T follicular helper cell (primary cell): ENCODE data around the gene PACRG.

Source experiments
- DNase-seq: peaks from one replicate; pipeline ENCODE4 v3.0.0-alpha.2; 2020; ENCODE audit warnings: low read depth

The PACRG gene

DNA sequence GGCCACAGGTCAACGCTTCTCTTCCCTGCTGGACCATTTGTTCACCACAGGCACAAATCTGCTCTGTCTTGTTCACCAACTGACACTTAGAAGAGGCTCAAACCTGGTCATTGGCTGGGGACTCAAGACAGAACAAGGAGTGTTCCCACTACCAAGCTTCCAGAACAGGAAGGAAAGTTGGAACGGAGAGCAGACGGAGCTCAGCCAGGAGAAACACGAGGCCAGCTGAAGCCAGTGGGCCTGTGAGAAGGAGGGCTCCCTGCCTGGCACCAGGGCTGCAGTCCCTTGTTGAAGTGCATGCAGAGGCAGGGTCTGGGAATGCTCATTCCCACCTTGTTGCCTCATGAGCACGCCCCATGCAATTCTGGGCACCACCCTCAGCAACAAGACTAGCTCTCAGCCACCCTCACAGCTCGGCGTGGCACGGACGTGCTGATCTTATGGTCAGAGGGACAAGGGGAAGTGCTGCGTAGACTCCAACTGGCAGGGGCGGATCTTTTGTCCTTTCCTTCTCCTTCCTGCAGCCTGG is 450.2 kb downstream of the PACRG start:
- DNase-seq, result no peak

DNA sequence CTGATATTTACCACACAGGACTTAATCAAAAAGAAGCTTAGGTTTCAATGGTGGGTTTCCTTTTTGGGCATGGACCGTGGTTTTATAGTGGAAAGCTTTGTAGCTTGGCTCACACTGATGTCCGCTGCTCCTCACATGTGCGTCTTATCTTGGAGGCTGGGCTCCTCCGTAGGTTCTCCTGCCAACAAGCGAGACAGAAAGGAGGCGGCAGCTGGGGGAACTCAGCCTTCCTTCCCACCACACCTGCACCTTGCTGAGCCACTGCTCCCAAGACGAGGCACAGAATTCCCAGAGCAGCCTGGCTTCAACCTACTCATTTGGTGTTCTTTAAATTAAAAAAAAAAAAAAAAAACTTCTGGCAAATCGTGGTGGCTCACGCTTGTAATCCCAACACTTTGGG is 451.3 kb downstream of the PACRG start:
- DNase-seq, result no peak

DNA sequence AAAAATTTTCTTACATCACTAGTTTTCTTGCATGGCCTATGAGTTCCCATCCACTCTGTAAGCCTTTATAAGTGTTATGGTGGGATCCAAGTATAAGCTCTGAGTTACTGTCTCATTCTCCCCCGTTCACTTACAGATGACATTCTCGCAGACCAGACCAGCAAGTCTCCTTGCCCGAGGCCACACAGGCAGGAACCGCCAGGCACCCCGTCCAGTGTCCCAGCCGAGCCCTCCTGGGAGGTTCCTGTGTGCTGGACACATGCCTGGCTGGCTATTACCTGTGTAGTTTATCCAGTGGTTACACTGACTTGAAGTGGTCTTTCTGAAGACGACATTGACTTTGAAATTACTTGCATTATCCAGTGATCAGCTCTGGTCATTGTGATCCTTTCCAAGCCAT is 451.9 kb downstream of the PACRG start:
- no peak for DNase-seq

DNA sequence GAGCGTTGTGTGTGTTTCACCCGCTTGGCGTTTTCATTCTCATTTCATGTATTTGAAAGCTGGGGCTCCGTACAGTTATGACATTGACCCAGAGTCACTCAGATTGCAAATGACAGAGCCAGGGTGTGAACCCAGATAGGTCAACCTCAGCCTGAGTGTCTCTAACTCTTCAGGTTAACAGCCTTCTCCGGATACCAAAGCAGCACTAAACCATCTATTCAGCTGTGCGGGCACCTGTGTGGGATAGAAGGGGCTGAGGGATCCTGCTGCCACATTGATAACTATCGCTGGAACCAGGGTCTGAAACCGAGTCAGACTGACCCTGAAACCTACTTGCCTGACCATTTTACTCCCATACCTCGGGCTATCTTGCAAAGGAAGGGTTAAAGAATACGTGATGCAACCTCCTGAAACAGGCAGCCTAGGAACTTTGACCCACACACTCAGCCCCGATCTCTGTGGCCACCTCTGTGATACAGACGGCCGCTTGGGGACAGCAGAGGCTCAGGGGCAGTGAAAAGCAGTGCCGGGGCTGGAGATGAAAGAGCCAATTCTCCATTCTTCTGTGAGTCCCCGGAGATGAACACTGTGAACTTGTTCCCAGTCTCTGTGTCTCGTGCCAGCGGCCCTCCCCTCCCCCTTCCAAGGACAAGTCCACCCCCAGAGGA is 453.2 kb downstream of the PACRG start:
- no peak for DNase-seq

DNA sequence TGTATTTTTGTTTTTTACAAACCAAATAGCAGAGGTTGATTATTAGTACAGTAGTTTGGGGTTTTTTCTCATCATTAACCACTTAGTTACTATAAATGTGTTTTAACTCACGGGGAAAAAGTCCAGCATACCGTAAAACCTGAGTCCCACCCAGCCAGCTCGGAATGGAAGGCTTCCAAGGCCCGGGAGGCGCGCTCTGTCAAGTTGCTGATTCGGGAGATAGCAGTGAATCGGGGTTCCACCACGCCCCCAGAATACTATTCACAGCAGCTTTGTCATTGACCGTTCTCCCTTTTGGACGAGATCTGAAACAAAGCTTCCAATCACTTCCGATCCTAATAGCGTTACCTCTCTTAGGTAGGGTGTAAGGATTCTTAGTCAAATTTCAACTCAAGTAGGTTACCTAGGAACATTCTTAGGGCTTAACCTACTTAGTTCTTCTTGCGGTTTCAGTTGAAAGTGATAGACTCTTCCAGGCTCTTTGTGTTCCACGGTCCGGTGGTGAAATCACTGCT is 453.9 kb downstream of the PACRG start:
- no peak for DNase-seq

DNA sequence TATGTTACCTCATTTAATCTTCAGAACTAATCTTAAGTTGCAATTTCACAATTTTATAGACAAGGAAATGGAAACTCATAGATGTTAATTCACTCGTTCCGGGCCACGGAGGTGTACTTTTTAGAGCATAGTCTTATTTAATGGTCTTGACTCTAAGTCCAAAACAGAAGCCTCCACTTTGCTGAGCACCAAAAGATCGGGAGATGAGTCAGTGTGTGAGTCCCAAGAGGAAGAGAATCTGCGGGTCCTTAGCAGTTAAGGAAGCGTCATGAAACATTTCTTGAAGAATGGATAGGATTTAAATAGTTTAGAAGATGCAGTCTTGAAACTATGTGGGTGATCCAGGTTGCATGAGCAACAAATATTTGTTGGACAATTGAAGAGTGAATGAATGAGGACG is 454.9 kb downstream of the PACRG start:
- DNase-seq, result no peak

DNA sequence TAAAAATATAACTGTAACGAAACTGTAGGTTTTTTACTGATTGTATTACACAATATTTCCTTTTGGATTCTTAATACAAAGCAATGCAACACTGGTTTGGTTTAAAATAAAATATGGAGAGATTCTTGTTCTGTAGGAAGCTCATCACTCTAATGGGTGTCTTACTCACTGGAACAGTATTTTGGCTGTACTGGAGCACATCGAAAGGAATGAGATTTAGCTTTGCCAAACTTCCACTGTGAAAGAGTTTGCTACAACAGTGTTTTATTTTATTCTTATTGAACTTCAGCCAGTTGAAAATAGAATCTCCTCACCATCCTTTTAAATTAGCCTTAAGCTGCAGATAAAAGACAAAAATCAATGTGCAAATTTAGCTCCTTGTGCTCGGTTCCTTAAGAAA is 456.0 kb downstream of the PACRG start:
- DNase-seq, result no peak

DNA sequence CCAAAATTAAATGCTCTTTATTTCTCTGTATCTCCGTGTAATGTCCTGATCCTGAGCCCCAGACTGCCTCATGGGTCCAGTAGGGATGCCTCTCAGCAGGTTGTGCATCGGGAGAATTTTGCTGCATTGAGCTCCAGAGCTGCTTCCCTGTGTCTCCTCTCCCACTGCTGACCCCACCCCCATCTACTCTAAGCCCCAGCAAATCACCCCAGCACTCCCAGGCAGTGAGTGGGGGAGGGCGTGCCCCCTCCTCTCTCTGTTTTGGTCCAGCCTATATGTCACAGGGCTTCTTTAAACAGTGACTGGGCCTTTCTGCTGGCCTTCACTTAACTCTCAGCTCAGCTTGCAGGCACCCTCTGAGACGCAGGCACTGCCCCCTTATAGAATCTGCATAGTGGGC is 458.0 kb downstream of the PACRG start:
- no peak for DNase-seq

DNA sequence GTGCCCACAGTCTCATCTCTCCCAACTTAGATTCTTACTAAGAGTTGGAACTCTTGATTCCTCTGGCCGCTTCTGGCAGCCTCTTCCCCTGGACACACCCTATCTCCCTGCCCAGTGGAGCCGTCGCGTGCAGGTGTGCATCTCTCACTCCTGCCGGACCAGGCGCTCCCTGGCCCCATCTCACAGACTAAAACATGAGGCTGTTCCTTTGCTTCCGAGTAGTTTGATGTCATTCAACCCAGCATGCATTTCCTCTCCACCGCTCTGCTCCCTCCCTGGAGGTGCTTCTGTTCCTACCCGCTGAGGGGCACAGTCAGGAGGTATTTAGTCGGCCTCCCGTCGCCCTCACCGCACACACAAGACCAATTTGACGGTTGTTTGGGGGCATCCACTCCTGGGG is 458.8 kb downstream of the PACRG start:
- no peak for DNase-seq

DNA sequence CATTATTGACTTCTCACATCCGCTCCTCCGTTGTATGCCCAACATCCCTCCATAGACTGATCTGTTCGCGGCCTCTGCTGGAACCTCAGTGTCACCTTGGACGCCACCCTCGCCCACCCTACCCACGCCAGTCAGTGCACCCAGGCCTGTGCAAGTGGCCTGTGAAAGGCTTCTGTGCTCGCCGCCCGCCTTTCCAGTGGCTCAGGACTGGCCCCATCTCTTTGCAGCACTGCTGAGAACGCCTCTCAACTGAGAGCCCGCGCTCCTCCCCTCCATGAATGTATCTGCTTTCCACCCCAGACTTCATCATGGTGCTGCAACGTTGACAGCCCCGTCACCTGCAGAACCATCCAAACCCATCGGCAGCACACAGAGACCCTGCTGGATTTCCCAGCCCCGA is 459.4 kb downstream of the PACRG start:
- DNase-seq, result no peak

DNA sequence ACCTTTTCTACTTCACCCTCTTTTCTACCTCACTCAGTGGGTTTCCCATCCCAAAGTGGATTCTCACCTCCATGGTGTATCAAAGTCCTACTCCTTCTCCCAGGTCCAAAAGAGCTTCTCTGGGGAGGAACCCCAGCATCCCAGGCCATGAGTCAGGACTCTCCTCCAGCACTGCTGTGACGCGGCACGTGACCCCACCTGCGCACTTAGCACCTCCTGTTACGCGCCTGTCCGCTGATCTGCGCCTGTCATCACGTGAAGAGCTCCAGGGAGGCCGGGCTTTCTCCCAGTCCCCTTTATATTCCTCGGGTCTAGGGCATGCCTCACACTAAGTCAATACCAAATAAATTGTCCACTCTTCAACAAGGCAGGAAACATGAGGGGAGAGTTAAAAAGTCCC is 459.8 kb downstream of the PACRG start:
- DNase-seq, result no peak

DNA sequence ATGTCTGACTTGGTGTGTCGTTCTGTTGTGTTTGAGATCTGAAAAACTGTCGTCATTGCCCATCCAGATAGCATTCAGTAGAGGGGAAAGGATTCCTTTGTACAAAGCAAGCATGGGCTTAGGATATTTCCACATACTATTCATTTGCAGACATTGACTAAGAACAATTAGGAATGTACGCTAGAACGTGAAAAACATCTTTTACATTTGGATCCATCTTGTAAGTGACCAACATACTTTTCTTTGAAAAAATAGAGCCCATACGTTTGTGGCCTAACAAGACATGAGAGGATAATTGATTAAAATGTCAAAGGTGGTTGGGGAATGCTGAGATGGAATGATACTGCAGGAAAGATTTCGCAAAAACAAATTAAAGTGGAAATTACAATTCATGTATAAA is 461.0 kb downstream of the PACRG start:
- DNase-seq, result no peak

DNA sequence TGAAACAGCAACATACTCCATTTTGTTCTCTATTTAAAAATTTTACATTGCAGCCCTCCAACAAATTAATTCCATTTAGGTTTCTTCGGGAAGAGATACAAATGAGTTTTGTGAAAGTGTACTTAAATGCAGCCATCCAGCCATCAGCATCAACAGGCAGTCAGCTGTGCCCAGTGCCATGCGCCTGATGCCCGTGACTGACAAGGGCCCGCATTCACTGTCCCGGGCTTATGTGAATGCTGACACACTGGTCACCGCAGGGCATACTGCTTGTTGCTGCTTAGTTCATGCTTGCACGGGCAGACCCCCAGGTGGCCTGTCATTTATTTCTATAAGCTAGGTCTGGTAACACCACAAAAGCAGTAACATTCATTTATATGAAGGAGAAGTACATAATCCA is 461.8 kb downstream of the PACRG start:
- no peak for DNase-seq

DNA sequence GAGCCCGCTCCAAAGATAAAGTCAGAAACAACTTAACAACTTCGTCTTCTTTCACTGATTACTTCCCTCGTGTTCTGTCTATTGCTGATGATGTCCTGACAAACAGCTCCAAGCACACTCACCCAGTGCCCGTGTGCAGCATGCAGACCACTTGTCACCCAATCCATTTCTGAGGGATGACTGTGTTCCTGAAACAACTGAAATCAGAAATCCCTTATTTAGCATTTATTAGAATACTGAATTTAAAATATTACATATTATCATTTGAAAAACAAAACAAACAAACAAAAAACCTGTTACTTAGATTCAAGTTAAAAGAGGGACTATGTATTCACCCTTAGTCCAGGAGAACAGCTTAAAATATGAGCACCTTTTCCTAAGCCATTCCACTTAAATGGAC is 463.0 kb downstream of the PACRG start:
- no peak for DNase-seq

DNA sequence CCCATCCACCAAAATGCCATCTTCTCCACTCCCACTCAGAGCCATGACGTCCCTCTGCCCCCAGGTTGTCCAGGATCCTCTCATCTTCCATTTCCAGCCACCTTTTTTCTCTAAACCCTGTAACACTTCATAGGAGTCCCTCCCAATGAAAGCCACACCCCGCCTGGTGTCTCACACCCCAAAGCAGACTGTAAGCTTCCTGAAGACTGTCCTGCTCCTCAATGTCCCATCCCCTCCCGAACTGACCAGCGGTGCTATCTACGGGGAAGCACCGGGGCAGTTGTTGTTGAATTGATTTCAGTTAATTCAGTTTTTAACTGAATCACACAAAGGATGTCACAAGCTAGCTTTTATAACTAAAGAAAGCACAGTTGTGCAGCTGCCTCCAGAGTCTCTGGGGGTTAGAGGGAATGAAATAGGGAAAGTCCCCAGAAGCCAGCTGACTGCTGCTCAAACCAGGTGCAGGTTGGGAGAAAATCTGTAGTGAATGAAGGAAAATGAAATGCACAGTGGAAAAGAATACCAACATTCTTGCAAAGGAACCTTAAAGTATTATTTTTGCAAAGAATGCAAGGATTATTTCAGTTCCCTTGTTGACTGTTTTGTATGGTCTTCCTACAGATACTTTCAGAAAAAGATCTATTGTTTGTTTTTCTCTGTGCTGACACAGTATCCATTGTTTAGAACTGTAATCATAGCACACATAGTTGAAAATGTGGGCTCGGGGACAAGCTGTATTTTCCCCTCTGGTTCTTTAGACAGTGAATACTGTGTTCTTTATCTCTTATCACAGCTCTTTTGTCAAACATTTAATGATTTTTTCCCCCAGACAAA is 464.1 kb downstream of the PACRG start:
- DNase-seq, result no peak

DNA sequence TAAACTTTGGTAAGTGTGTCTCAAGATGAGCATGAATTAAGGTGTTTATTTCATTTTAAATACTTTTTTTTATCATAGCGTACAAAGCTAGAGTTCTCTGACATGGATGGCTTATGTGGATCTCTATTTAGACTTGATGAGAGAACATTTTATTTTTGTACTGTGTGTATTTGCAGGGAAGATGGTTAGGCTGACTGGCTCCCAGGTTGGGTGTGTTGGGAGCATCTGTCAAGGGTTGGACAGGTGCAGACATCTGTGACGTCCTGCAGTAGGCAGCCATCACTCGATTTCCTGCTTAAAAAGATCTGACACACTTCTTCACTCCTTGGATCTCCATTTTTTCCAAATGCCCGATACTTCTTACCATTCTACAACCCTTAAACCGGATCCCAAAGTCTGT is 464.8 kb downstream of the PACRG start:
- DNase-seq, result no peak

DNA sequence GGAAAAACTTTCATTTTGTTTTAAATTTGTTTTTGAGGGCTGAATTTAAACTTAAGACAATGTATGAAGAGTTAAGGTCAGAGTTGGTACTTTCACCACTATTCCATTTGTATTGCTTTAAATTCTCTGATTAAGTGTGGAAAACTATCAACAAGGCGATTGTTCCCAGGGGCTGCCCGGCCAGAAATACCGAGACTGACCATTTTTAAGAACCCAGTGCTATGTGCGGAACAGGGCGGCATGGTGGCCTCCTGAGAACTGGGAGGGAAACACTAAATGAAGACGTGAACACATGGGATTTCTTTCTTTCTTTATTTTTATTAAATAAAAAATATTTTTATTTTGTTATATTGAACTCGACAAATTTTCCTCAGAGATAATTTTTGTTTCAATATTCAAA is 465.6 kb downstream of the PACRG start:
- DNase-seq, result no peak

DNA sequence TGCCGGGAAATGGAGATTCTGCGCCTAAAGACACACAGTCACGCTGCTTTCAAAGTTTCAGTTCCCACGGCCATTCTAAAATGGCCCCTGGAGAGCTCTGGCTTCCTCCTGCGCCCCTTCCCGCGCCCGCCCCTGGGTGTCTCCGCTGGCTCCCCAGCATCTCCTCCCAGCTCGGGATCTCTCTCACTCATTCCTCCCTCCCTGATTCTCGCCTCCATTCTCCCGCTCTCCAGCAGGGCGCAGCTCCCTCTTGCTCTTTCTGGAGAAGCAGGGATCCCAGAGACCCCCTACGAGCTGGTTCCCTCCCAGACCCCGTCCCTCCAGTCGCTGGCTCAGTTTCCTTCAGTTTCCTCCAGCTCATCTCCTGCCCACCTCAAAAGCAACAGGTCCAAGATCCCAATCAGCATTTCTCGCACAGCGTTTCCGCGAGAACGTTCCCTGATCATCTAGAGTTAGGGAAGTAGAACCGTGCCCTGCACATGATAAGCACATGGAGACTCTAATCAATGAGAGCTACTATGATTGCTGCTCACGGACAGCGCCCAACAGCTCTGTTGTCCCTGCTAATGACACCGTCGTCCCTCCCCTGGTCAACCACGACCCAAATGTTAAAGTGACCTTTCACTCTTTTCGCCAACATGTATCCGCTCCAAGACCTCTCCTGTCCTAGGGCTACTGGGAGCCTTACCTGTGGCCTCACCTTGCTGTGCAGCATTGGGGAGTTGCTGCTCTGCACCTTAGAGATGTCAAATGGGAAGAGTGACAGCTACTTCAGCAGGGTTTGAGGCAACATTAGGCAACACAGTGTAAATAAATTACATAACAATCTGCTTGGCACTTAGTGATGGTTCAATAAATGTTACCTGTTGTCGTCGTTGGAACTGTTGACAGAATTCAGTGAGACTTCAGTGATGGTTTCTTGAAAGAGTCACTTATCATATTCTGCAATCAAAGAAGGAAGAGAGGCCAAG is 468.2 kb downstream of the PACRG start:
- DNase-seq, result no peak

DNA sequence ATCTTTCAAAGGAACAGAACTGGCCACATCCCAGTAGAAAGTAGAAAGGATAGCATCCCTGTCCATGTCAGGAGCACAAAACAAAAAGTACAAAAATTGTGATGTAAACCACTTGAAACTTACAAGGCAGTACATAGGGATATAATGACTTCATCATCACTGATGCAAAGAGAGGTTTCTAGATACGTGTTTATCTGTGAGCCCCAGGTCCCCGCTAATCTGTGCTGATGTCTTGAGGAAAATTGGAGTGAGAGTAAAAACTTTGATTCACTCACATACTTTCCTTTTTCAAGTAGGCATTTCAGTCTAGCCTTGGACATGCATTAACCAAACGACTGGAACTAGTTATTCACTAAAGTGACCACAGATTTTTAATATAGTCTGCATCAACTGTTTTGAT is 470.1 kb downstream of the PACRG start:
- no peak for DNase-seq

DNA sequence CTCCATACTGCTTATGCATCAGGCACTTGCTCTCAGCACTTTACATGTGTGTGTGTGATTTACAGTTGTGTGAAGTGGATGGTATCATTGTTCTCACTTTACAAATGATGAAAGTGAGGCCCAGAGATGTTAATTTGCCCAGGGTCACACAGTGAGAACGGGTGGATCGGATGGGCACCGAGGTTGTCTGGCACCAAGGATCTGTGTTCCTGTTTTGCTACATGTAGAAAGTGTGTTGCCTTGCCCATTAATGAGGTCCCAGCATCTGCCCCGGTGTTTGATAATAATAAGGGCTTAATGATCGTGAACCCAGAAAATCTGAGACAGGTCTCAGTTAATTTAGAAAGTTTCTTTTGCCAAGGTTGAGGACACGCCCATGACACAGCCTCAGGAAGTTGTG is 470.6 kb downstream of the PACRG start:
- no peak for DNase-seq

DNA sequence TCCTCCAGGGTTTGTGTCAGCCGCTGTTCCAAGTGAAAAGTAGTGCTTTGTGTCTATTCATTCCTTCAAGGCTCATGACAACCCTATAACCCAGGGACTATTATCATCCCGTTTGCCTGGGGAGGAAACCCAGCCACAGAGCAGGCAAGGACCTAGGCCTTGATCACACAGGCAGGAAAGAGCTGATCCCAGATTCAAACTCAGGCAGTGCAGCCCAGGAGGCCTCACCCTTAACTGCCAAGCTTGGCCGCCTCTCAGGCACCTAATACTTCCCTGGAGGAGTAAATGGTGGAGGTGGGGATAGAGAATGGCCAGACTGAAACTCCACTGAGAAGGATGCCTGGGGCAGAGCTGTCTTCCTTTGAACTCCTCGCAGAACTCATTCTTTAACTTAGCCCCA is 471.6 kb downstream of the PACRG start:
- DNase-seq, result no peak

DNA sequence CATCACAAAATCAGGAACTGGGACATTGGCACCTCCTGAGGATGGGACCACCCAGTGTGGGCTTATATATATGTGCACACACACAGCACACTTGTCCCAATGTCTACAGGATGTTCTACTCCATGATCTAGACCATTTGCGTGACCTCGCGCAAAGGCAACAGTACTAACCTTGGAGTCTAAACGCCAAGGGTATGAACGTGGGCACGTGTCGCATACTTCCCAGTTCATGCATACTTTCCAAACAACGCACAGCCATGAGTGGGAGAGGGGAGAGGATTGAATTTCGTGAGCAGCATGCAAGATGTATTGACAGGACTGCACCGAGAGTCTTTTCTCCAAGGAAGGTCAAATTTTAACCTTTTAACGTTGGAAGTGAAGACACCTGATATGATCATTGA is 472.5 kb downstream of the PACRG start:
- no peak for DNase-seq
